PC-9 (cell line): Measurements from ENCODE around the gene FAM53C.

Source experiments
- EZH2 ChIP-seq: fragments of 200-600 bp; sonication (generic); IDR thresholded peaks from 2 replicates; pipeline ENCODE4 v1.8.0; 2017; ENCODE audit warnings: antibody characterized with exemption, low read depth
- TF ChIP-seq, protein P1 (sequence below): fragments of 200-600 bp; sonication (generic); conservative IDR thresholded peaks from 2 replicates; pipeline ENCODE4 v1.6.1; 2017; ENCODE audit warnings: mixed run types, antibody characterized with exemption, mild to moderate bottlenecking, moderate library complexity

DNA sequence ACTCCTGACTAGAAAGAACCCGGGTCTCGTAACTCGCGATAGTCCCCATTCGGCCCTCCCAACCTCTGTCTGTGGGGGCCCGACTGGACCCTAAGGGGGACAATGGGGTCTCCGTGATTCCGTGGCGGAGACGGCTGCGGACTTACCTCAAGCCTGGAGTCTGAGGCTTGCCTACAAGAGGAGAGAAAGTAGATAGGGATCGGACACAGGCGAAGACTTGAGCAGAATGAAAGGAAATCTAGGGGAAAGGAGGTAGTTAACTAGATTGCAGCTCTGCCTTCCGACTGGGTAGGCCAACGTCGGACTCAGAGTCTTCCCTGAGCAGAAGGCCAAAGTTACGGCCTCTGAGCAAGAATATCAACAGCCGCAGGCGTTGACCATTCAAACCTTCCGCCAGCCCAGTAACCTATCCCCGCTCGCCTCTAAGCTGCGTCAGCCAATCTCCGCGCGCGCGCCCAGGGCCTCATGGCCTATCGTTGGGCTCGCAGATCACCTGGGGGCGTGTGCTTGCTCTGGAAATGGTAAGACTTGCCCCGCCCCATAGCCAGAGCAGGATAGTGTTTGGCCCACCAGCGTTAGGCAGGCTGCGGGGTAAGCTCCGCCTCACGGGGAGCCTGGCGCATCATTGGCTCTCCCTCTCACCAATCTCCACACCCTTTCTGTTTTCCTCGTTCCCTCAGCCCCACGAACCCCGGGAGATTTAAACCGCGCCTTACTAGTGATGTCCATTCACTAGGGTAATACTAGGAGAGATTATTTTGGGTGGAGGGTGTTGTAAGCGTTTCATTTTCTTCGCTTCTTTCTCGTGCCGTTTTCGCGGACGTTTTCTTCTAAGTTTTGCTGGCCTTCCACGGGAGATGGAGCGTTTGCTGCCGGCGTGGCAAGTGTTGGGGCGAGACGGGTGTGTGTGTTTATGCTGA, 6.4 kb upstream of the FAM53C start, which contains the start of gene CDC25C:
- TF ChIP-seq, protein P1, sequence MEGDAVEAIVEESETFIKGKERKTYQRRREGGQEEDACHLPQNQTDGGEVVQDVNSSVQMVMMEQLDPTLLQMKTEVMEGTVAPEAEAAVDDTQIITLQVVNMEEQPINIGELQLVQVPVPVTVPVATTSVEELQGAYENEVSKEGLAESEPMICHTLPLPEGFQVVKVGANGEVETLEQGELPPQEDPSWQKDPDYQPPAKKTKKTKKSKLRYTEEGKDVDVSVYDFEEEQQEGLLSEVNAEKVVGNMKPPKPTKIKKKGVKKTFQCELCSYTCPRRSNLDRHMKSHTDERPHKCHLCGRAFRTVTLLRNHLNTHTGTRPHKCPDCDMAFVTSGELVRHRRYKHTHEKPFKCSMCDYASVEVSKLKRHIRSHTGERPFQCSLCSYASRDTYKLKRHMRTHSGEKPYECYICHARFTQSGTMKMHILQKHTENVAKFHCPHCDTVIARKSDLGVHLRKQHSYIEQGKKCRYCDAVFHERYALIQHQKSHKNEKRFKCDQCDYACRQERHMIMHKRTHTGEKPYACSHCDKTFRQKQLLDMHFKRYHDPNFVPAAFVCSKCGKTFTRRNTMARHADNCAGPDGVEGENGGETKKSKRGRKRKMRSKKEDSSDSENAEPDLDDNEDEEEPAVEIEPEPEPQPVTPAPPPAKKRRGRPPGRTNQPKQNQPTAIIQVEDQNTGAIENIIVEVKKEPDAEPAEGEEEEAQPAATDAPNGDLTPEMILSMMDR: no peak
- TF ChIP-seq EZH2: no peak
